DMS 273 (cell line): ENCODE data around the gene GPR6.

Source experiments
- DNase-seq: peaks from one replicate; lab custom pipeline; 2025; ENCODE audit not compliant: unreplicated experiment; lab: John Stamatoyannopoulos, UW

Gene GPR6

DNA sequence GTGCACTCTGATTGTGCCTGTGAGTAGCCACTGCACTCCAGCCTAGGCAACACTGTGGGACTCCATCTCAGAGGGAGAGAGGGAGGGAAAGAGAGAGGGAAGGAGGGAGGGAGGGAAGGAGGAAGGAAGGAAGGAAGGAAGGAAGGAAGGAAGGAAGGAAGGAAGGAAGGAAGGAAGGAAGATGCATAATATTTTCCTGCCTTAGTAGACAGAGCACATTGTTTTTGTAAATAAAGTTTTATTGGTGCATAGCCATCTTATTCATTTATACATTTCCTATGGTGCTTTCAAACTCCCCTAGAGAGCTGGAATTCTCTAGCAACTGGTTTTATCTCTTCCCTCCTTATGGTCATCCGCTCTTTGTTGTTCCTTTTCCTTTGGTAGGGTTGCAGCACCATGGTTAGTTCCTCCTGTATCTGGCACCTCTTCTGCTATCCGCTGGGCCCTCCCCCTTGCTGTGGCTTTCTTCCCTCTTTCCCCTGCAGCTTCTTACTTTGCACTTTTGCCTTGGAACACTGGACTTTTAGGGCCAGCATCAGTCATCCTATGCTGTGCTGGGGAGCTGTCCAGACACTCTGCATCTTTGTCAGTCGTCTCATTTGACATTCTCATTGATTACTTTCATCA is 20.2 kb downstream of the GPR6 start:
- no peak for DNase-seq

DNA sequence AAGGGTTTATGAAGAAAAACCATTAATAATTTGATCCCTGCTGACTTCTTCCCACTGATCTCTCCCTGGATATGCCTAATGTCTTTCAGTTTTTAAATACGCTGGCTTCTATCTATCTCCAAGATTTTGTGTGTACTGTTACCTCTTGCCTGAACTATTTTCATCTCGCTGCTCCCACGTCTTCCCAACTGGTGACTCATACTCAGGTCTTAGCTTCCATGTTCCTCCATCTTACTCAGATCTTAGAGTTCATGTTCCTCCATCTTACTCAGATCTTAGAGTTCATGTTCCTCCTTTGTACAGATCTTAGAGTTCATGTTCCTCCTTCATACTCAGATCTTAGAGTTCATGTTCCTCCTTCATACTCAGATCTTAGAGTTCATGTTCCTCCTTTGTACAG is 21.6 kb downstream of the GPR6 start:
- DNase-seq = no peak

DNA sequence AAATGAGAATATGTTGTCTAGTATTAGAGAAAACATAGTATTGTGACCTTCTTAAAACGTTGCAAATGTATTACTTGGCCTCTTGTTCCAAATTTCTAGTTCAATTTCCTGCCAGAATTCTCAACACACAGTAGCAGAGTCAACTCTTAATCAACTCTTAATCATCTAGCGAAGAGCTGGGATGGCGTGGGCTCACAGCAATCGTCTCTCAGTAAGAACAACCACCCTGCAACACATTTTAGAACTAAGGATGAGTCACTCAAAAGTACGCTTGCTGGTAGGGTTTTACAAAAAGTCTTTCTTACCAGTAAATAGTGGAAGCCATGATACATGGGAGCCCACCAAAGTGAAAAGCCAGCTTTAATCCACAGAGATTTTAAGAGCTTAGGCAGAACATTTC is 24.6 kb downstream of the GPR6 start:
- no peak for DNase-seq

DNA sequence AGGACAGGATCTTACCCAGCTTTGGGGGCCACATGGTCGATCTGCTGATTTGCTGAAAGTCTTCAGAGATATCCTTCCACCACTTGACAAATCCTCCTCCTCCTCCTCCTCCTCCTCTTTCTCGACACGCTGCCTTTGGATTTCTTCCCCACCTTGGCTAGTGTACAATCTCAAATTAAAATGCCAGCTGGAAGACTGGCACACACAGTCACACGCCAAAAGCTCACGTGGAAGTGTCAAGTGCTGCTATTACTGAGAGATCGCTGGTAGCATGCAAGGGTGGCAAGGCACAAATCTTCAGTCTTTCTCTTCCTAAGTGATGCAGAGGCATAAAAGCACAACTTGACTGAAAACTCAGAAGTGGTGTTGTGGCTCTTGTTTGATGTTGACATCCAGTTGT is 35.3 kb downstream of the GPR6 start:
- no peak for DNase-seq

DNA sequence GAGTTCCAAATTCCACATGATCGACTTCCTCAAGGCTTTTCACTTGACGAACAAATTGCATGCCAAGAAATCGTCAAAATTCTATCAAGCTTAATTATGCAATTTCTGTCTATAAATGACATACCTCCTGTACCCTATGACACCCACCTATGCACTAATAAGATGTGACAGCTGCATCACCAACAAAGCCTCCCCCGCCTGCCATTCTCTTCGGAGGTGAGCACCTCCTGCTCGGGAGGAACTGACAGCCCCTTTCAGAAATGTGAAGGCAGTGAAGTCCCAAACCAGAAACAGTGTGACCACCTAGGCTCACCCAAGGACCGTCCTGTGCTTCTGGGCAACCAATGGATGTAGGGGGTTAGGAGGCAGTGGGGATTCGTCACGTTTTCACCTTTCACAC is 37.1 kb downstream of the GPR6 start:
- DNase-seq = no peak

DNA sequence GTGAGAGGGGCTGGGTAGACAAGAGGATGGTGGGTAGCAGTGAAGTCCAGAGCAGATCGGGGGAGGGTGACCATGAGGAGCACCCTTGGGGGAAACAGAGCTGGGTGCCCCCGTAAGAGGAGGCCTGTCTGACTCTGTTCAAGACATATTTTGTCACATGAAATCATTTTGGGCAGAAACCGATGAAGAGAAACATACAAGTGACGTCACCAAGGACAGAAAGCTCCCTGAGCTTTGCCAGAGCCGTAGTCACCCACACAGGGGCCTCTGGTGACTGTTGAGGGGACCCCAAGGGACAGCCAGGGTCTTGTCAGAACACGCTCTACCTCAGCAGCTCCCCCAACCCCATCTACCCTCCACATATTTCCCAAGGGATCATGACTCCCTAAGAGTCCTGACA is 39.2 kb downstream of the GPR6 start:
- DNase-seq = no peak

DNA sequence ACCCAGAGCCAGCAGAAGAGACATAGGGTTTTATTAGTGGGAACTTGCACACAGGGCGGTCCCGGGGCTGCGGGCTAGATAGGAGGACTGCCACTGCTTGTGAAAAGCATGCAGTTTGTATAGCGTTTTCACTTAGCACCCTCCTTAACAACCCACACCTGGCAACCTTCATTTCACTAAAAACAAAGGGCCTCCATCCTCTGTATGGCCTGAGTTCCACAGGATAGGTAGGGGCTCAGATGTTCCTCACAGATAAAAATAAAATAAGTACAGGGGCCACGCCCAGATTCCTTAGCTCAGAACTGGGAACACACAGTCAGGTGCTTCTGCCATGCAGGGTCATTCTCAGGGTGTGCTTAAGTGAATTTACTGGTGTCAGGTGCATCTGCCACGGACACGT is 39.8 kb downstream of the GPR6 start:
- DNase-seq = no peak

DNA sequence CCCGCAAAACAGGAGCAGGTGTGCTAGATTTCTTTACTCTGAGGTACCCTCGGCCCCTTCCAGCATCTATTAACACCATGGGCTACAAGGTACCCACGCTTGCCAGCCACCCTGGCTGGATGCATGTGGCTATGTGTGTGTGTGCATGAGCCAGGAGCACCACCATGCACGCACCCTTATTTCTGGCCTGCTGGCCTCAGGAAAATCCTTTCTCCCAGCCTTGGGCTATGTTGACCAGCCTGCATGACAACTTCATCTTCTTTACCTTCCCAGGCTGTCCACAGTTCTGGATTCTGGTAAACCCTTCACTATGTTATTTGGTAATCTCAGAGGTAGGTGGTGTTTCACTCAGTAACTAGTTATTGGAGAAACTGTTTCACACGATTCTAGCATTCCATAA is 40.4 kb downstream of the GPR6 start:
- no peak for DNase-seq

DNA sequence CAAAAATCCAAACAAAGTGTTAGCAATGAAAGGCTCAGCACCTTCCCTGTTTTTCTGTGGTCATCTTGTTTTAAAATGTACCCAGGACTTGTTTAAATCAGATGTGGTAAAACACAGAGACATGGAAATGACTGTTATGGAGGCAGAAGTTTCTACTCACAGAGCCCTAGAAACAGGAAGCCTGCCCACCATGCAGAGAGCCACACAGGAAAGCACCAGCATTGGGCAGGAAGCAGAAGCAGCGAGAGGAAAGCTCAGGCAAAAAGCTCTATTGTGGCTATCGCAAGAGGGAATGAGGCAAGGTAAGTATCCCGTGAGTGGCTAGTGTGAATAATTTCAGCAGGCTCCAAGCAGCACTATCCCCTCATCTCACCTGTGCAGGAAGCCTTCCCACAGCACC is 42.8 kb downstream of the GPR6 start:
- no peak for DNase-seq

DNA sequence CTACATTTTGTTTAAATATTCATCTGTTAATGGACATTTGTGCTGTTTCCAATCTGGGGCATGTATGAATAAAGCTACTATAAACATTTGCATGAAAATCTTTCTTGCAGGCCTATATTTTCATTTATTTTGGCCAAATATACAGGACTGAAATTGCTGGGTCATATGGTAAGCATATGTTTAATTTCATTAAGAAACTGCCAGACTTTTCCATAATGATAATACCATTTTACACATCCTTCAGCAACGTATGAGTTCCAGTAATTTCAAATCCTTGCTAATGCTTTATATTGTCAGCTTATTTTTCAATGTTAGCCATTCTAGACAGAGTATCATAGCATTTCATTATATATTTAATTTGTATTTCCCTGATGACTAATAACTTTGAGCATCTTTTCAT is 51.0 kb downstream of the GPR6 start:
- no peak for DNase-seq
